WERI-Rb-1 (cell line): Measurements from ENCODE around the gene KCNN3.

ENCODE experiments used
- DNase-seq: peaks from one replicate; pipeline ENCODE4 v3.0.0-alpha.2; 2020
- H3K27ac ChIP-seq: fragments of 250-450 bp; sonication (Bioruptor Pico); 2 replicates; pipeline ENCODE4 v1.5.1; 2020; ENCODE audit warnings: mild to moderate bottlenecking, moderate library complexity
- H3K27me3 ChIP-seq: fragments of 250-450 bp; sonication (Bioruptor Pico); 2 replicates; pipeline ENCODE4 v1.5.1; 2021; ENCODE audit warnings: mild to moderate bottlenecking, low read depth, moderate library complexity; ENCODE audit not compliant: insufficient read depth, severe bottlenecking
- H3K36me3 ChIP-seq: fragments of 250-450 bp; sonication (Bioruptor Pico); 2 replicates; pipeline ENCODE4 v1.5.1; 2020; ENCODE audit warnings: mild to moderate bottlenecking, moderate library complexity
- H3K4me3 ChIP-seq: 2 replicates; pipeline ENCODE4 v1.5.1; 2011; ENCODE audit warnings: low read depth, mild to moderate bottlenecking, control low read depth, low read length
- H3K9me3 ChIP-seq: fragments of 250-450 bp; sonication (Bioruptor Pico); 2 replicates; pipeline ENCODE4 v1.5.1; 2021; ENCODE audit warnings: mild to moderate bottlenecking, moderate library complexity; ENCODE audit not compliant: severe bottlenecking
- TF ChIP-seq, protein P1 (sequence below): IDR thresholded peaks from 2 replicates; pipeline ENCODE4 v1.5.1; 2011; ENCODE audit warnings: low read depth, mild to moderate bottlenecking, control low read depth, inconsistent platforms, low read length

Gene KCNN3

DNA sequence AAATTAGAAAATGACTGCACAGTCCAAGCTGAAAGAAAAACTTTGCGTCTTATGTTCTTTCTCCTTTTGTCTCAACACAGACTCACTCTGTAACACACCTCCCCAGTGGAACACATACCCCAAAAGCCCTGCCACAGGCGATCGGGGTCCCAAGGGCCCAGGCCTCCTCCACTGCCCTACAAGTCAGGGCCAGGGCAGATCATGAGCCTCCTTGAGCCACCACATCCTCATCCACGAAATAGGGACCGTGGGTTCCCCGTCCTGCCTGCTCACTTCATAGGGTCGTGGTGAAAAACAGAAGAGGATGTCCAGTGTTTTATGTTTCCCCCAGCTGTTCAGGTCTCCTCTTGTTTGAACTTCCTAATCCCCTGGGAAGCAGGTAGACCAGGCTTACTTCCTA, 116.7 kb downstream of the KCNN3 start:
- peaks cover 6% of the 10 kb centered on the region for H3K9me3 ChIP-seq
- DNase-seq = no peak
- TF ChIP-seq, protein P1, sequence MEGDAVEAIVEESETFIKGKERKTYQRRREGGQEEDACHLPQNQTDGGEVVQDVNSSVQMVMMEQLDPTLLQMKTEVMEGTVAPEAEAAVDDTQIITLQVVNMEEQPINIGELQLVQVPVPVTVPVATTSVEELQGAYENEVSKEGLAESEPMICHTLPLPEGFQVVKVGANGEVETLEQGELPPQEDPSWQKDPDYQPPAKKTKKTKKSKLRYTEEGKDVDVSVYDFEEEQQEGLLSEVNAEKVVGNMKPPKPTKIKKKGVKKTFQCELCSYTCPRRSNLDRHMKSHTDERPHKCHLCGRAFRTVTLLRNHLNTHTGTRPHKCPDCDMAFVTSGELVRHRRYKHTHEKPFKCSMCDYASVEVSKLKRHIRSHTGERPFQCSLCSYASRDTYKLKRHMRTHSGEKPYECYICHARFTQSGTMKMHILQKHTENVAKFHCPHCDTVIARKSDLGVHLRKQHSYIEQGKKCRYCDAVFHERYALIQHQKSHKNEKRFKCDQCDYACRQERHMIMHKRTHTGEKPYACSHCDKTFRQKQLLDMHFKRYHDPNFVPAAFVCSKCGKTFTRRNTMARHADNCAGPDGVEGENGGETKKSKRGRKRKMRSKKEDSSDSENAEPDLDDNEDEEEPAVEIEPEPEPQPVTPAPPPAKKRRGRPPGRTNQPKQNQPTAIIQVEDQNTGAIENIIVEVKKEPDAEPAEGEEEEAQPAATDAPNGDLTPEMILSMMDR = no peak
- H3K27ac ChIP-seq = no peak overlapping the region
- H3K27me3 ChIP-seq = peaks cover 85% of the 10 kb centered on the region
- H3K36me3 ChIP-seq = no peaks in the 10 kb centered on the region
- H3K4me3 ChIP-seq = no peak overlapping the region

DNA sequence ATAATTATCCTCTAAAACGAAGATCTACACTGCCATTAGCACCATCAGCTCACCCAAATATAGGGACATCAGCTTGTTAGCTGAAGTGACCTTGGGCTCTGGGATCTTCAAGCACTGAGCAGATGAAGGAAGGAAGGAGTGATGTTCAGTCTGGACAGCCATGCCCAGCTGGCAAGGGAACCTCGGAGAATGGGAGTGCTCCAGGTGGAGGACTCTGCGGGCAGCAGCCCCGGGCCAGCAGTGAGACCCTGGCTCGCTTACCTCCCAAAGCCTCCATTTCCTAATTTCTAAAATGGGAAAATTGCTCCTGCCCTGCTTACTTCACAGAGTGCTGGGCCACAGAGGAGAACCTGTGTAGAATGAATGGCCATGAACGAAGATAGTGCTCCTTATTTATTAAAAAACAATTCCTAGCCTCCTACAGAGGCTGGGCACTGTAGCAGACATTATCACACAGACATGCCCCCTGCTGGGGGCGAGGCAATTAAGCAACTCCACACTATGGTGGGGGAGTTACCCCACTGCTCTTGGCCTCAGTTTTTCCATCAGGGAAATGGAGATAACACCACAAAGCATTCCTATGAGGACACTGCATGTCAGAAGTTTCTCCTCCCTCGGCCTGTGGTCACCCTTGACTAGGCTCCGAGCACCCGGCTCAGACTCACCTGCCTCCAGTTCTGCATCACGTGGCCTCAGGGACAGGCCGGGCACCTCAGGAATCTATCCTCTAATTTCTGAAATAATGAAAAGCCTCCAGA, 117.6 kb downstream of the KCNN3 start:
- Histone ChIP-seq H3K4me3 (no peak overlapping the region), H3K36me3 (no peaks in the 10 kb centered on the region), H3K27ac (no peak overlapping the region), H3K9me3 (peaks cover 6% of the 10 kb centered on the region), H3K27me3 (peaks cover 78% of the 10 kb centered on the region)
- TF ChIP-seq, protein P1 = 0 out of 2 replicates have a peak, but pooled peaks have one; percentile 20
- no peak for DNase-seq

DNA sequence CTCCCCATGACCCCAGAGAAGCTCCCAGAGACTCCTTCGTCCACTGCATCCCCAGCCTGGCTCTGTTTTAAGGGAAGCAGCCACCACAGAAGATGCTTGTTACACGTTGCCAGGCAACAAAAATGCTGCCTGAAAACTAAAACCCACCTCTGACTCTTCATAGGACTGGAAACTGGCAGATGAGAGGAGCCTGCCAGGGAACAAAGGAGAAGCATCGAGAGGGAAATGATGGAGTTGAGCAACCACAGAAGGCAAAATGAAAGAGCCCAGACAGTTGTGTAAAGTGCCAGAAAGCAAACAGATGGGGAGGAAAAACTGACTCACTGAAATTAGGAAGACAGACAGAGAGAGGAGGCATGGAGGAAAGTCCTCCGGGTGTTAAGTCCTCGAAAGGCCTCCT, 118.4 kb downstream of the KCNN3 start:
- no peak for DNase-seq
- peaks cover 78% of the 10 kb centered on the region for H3K27me3 ChIP-seq
- TF ChIP-seq, protein P1 = no peak
- H3K36me3 ChIP-seq = no peaks in the 10 kb centered on the region
- H3K27ac ChIP-seq = no peak overlapping the region
- no peak overlapping the region for H3K4me3 ChIP-seq
- peaks cover 6% of the 10 kb centered on the region for H3K9me3 ChIP-seq

DNA sequence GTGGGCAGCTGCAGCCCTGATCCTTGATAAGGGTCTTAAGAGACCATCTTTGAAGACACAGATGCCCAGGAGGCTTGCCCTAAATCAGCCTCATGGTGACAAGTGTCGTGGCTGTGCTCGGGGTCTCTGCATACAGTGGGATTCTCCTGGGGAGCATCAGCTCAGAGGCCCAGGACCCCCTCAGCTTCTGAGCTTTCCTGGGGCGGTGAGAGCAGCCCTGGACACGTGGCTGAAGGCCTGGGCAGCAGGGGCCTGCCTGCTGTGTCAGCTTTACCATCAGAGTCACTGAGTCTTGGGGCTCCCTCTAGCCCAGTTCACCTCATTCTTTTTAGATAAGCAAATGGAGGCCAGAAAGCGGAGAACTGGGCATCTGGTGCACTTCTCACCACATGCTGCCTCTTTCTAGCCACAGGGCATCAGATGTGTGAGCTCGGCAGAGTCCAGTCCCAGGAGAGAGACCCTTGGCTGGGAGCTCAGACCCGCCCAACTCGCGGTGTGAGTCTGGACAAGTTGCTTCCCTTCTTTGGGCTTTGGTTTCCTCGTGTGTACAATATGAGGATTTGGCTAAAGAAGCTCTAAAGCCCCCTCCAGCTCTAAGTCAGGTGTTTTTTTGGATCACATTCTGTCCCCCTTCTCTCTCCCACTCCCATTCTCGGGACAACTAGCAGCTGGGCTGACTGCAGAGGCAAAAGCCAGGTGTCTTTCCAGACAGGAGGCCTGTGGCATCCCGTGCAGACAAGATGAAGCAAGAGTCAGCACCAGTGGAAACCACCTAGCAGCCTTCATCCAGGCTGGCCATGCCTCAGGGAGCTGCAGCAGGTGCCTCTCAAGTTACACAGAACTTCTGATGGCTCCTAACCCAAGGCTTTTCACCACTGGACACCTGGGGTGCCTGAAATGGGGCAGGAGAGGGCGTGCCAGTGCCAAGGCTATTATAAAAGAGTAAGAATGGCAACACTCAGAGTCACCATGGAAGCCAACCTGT, 119.1 kb downstream of the KCNN3 start:
- Histone ChIP-seq H3K36me3 (no peaks in the 10 kb centered on the region), H3K9me3 (peaks cover 6% of the 10 kb centered on the region), H3K4me3 (no peak overlapping the region), H3K27me3 (peaks cover 80% of the 10 kb centered on the region), H3K27ac (no peak overlapping the region)
- no peak for DNase-seq
- TF ChIP-seq, protein P1 = no peak

DNA sequence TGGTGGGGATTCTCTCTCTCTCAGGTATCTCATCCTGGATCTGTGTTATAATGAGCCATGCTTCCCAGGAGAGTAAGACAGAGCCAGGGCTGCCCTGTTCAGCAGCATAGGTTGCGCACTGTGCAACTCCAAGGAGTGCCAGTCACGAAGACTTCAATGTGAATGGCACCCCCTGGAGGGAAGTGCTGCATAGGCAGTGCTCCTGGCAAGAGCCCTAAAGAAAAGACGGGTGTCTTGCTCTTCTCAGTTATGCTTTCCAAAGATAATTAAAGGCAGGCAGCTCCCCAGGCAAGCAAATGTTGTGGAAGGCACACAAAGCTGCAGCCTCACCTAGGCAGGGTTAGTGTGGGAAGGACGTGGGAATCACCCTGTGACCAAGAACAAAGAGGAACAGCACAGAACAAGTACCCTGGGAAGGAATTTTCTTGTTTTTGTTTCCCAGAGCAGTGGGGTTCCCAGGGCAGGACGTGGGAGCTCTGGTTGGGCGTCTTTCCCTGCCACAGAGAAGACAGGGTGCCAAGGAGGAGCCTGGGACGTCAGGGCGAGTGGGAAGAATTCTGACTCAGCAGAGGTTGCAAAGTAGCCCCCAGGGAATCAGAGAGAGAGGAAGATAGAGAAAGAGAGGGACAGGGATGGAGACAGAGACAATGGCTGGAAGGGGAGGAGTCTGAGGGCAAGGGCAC, 120.9 kb downstream of the KCNN3 start:
- Histone ChIP-seq H3K27ac (no peak overlapping the region), H3K27me3 (peaks cover 87% of the 10 kb centered on the region), H3K4me3 (no peak overlapping the region), H3K36me3 (no peaks in the 10 kb centered on the region), H3K9me3 (peaks cover under 1% of the 10 kb centered on the region)
- DNase-seq = peak; percentile 62
- TF ChIP-seq, protein P1 = peak; percentile 68
